ENCODE measurements around the gene PRKCD. TPM values are rescaled to one million over a fixed set of nuclear protein-coding genes. Genes with fewer than 3 reads are reported as not detected.

Gene PRKCD
- total RNA-seq, 4 donors from 2014 or later: 27.2 to 35.8 (median 31.4) TPM

GRCh38 chr3:53238886-53239285 lies 77.9 kb downstream of the PRKCD start:
- 83 to 92% methylated on average over 4 of the region's 4 CpGs for WGBS, 2 donors
- TF ChIP-seq CTCF (IDR thresholded peaks at IDR 0.05) (no peak), POLR2A (IDR thresholded peaks at IDR 0.05) (no peak)
- intact Hi-C loops (cut with DNase I; ENCODE audit: low total_unique reads): no loop called here
- H3K4me3 ChIP-seq (ENCODE audit: low read depth, poor library complexity, severe bottlenecking): no peak overlapping the region
- DNase-seq (ENCODE audit: low spot score in 2 of 2): no peak

- 94 to 95% methylated on average over 5 of the region's 5 CpGs for WGBS, 2 donors
- intact Hi-C loops (cut with DNase I; ENCODE audit: low total_unique reads): no loop called here
- TF ChIP-seq POLR2A (IDR thresholded peaks at IDR 0.05) (no peak), CTCF (IDR thresholded peaks at IDR 0.05) (no peak)
- no peak overlapping the region for H3K4me3 ChIP-seq (ENCODE audit: low read depth, poor library complexity, severe bottlenecking)
- no peak for DNase-seq (ENCODE audit: low spot score in 2 of 2)
Observed at GRCh38 chr3:53239800-53240199, 78.8 kb downstream of the PRKCD start.

- no peak for TF ChIP-seq POLR2A (IDR thresholded peaks at IDR 0.05)
- no peak overlapping the region for H3K4me3 ChIP-seq (ENCODE audit: low read depth, poor library complexity, severe bottlenecking)
- intact Hi-C loops (cut with DNase I; ENCODE audit: low total_unique reads): no loop called here
- 91 to 95% methylated on average over 28 of the region's 28 CpGs for WGBS, 2 donors
- DNase-seq (ENCODE audit: low spot score in 2 of 2): no peak
Observed at GRCh38 chr3:53240989-53241972, 80.3 kb downstream of the PRKCD start.

GRCh38 chr3:53242155-53242554 lies 81.1 kb downstream of the PRKCD start:
- 99 to 100% methylated on average over 6 to 7 of the region's 7 CpGs for WGBS, 2 donors
- no peak for TF ChIP-seq CTCF (IDR thresholded peaks at IDR 0.05)
- no peak for TF ChIP-seq POLR2A (IDR thresholded peaks at IDR 0.05)
- intact Hi-C loops (cut with DNase I; ENCODE audit: low total_unique reads): no loop called here
- no peak overlapping the region for H3K4me3 ChIP-seq (ENCODE audit: low read depth, poor library complexity, severe bottlenecking)
- DNase-seq (ENCODE audit: low spot score in 2 of 2): no peak

Other genes starting within 250 kb of the PRKCD start
- 10 to 100 TPM in 3 of 4 donors, 1 to 10 TPM in 1; 9.5 to 24.3 (median 14.4) TPM for gene SFMBT1, start 115.1 kb upstream of the PRKCD start, total RNA-seq
- gene RFT1, start 30.8 kb upstream of the PRKCD start, total RNA-seq: 10 to 100 TPM in 3 of 4 donors, 1 to 10 TPM in 1; 8.6 to 16.1 (median 15.5) TPM
- gene TKT, start 94.8 kb downstream of the PRKCD start, total RNA-seq: 100 to 1,000 TPM in 3 of 4 donors, 10 to 100 TPM in 1; 98.1 to 195 (median 154) TPM
- 10 to 100 TPM; 15.2 to 28.4 (median 21.5) TPM for gene DCP1A, start 186.3 kb downstream of the PRKCD start, total RNA-seq

All from lower leg skin (tissue), 4 donors.